T-cell (primary cell): ENCODE measurements around the gene ASB8. TPM values are rescaled to one million over a fixed set of nuclear protein-coding genes. Genes with fewer than 3 reads are reported as not detected.

ENCODE experiments used
- ATAC-seq, 4 experiments: fragments of 200-7000 bp in 3 of 4; fragments of 150-1000 bp in 1 of 4; cut with Tn5 transposase; replicated peaks in 1 of 4; 1 replicate in 3 of 4; 2 replicates in 1 of 4; pipeline ENCODE4 v1.10.0; 2021; ENCODE audit warnings: moderate library complexity in 3 of 4, mild to moderate bottlenecking in 2 of 4, moderate number of reproducible peaks in 1 of 4
- CTCF ChIA-PET, 2 donors: fragments of 300-600 bp; sonication (Branson Sonifier 250); formaldehyde crosslinking; loops; one replicate each; lab custom pipeline; 2022; ENCODE audit warnings: antibody characterized with exemption in 2 of 2; lab: Charles Lee
- POLR2A ChIA-PET, 2 donors: fragments of 300-600 bp; sonication (Branson Sonifier 250); formaldehyde crosslinking; loops; one replicate each; lab custom pipeline; 2022; ENCODE audit warnings: antibody characterized with exemption in 2 of 2; lab: Charles Lee
- DNase-seq, 35 experiments: peaks; one replicate each; pipeline versions ENCODE4 v3.0.0 to v3.0.0-alpha.2; 2013 to 2023
- H3K27ac ChIP-seq: one replicate; pipeline ENCODE4 v1.5.1; 2013; ENCODE audit warnings: low read length
- H3K27me3 ChIP-seq, 2 experiments: replicated peaks in 1 of 2; 1 replicate in 1 of 2; 2 replicates in 1 of 2; pipeline versions ENCODE4 v1.6.1 to v1.7.0; 2013; ENCODE audit warnings: low read length in 1 of 2, mixed read lengths in 1 of 2; ENCODE audit not compliant: control insufficient read depth in 2 of 2, insufficient read depth in 2 of 2; ENCODE audit errors: extremely low read depth in 1 of 2
- H3K36me3 ChIP-seq, 2 donors: 1 replicate in 1 of 2; 2 replicates in 1 of 2; pipeline versions ENCODE4 v1.6.1 to v1.7.0; 2013; ENCODE audit warnings: low read length in 1 of 2; ENCODE audit not compliant: control insufficient read depth in 2 of 2, insufficient read depth in 1 of 2; ENCODE audit errors: extremely low read depth in 1 of 2
- H3K4me1 ChIP-seq, 2 experiments: 1 replicate in 1 of 2; 2 replicates in 1 of 2; pipeline versions ENCODE4 v1.6.1 to v1.7.0; 2013; ENCODE audit warnings: low read length in 2 of 2, mixed read lengths in 1 of 2; ENCODE audit not compliant: insufficient read depth in 2 of 2, control insufficient read depth in 1 of 2; ENCODE audit errors: extremely low read depth in 1 of 2
- H3K4me3 ChIP-seq, 2 donors: 1 replicate in 1 of 2; 2 replicates in 1 of 2; pipeline versions ENCODE4 v1.5.1 to v1.7.0; 2013; ENCODE audit warnings: mild to moderate bottlenecking in 2 of 2, low read length in 1 of 2, moderate library complexity in 1 of 2; ENCODE audit not compliant: control insufficient read depth in 1 of 2; ENCODE audit errors: extremely low read depth in 1 of 2
- H3K9me3 ChIP-seq: 2 replicates; pipeline ENCODE4 v1.7.0; 2013
- H3K27ac Mint-ChIP-seq, 2 donors: one replicate each; pipeline ENCODE4 v1.8.0; 2020 to 2021; ENCODE audit warnings: mild to moderate bottlenecking in 2 of 2, mixed read lengths in 2 of 2
- H3K27me3 Mint-ChIP-seq, 2 donors: one replicate each; pipeline ENCODE4 v1.8.0; 2021 to 2022; ENCODE audit warnings: mixed read lengths in 2 of 2
- H3K36me3 Mint-ChIP-seq: one replicate; pipeline ENCODE4 v1.8.0; 2021; ENCODE audit warnings: mixed read lengths
- H3K4me1 Mint-ChIP-seq, 3 donors: one replicate each; pipeline ENCODE4 v1.8.0; 2020 to 2022; ENCODE audit warnings: mixed read lengths in 3 of 3, mild to moderate bottlenecking in 1 of 3
- H3K4me3 Mint-ChIP-seq, 3 donors: one replicate each; pipeline ENCODE4 v1.8.0; 2020 to 2022; ENCODE audit warnings: mild to moderate bottlenecking in 3 of 3, mixed read lengths in 3 of 3, moderate library complexity in 3 of 3
- H3K9me3 Mint-ChIP-seq, 3 donors: one replicate each; pipeline ENCODE4 v1.8.0; 2020 to 2022; ENCODE audit warnings: mixed read lengths in 3 of 3
- WGBS: methylation state at CpG from one replicate; pipeline ENCODE4 v1.1.5; 2013; ENCODE audit warnings: missing lambda C conversion rate; ENCODE audit not compliant: insufficient coverage; 5-methylcytosine and 5-hydroxymethylcytosine counted together
- total RNA-seq, 35 experiments: library from RNA in 6 of 35; stranded (reverse) in 6 of 35; fragments of 120-200 nt in 1 of 35; gene quantifications; one replicate each; pipeline versions ENCODE4 v1.2.1 to v1.2.4 and lab custom pipeline; 2013 to 2026

ASB8 gene
- total RNA-seq, 5 donors from 2014 or later (not counting 1 experiment from before 2014, with no cell fraction given): 50.0 to 59.7 (median 58.9) TPM

DNA sequence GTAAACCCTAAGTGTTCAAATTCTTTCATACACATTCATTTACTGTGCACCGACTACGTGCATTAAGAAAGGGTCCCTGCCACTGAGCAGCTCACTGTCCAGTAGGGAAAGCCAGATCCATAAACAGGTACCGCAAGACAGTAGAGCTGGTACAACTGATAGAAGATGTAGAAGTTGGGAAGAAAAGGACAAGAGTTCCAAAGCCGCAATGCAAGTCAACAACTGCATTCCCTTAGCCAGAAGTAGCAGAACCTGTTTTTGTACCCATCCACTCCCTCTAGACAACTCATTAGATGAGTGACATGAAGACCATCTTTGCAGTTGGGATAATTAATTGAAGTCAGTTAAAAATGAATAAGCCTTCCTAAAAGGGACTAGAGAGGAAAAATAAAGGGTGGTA is 52.8 kb downstream of the ASB8 start:
- H3K4me1 ChIP-seq: peaks cover 22 to 23% of the 10 kb centered on the region in 2 experiments

More for the DNA sequence above, 52.8 kb downstream of the ASB8 start:
- DNase-seq (peak in 1 of 35 experiments; percentile 4), ATAC-seq (no peak)
- H3K27ac ChIP-seq: peak overlapping the region; percentile 96
- Mint-ChIP-seq H3K27ac (peak overlapping the region; percentile 94 to 99), H3K27me3 (no peaks in the 10 kb centered on the region), H3K4me1 (peaks cover 42 to 55% (median 49%) of the 10 kb centered on the region in 3 donors), H3K9me3 (no peaks in the 10 kb centered on the region), H3K4me3 (peak overlapping the region; percentile 85 to 92 (median 92)), H3K36me3 (peaks cover 3% of the 10 kb centered on the region)
- ChIA-PET POLR2A (interaction anchor here in 1 of 2 donors (0.6 to 1.3 kb wide), 2 partner anchors 45 to 78 kb away, joined by 3 read pairs; no protein-coding TSS in a partner anchor), CTCF (interaction anchor here in 1 of 2 donors (1.0 to 1.9 kb wide), 3 partner anchors 53 to 93 kb away, joined by 3 to 9 read pairs (median 5); partner anchors contain the start of gene ASB8)
- H3K27me3 ChIP-seq: no peaks in the 10 kb centered on the region
- no peak overlapping the region for H3K4me3 ChIP-seq
- WGBS: no CpG with 5 or more reads among the region's 4 CpGs
- no peaks in the 10 kb centered on the region for H3K9me3 ChIP-seq
- no peaks in the 10 kb centered on the region for H3K36me3 ChIP-seq

Other genes starting within 250 kb of the ASB8 start
- 10 to 100 TPM; 25.8 to 36.5 (median 31.3) TPM for gene TMEM106C, start 193.9 kb downstream of the ASB8 start, total RNA-seq
- gene COL2A1, start 153.0 kb downstream of the ASB8 start, total RNA-seq: not detected
- gene SENP1, start 51.4 kb downstream of the ASB8 start, total RNA-seq: 10 to 100 TPM; 22.8 to 29.6 (median 28.7) TPM
- gene PFKM, start 38.2 kb downstream of the ASB8 start, total RNA-seq: 10 to 100 TPM; 13.5 to 15.2 (median 14.3) TPM
- gene CCDC184, start 26.1 kb upstream of the ASB8 start, total RNA-seq: 1 to 10 TPM in 2 of 5 donors, under 1 TPM in 3; 0.13 to 5.3 (median 0.38) TPM
- not detected for gene OR10AD1, start 45.8 kb upstream of the ASB8 start, total RNA-seq
- 10 to 100 TPM; 26.9 to 47.5 (median 39.8) TPM for gene ZNF641, start 193.4 kb upstream of the ASB8 start, total RNA-seq